ENCODE measurements around the gene FOXP3. TPM values are rescaled to one million over a fixed set of nuclear protein-coding genes. Genes with fewer than 3 reads are reported as not detected.

Gene FOXP3
- total and polyA plus RNA-seq, 3 donors from 2014 or later: 1.1 to 2.5 (median 2.2) TPM

- intact Hi-C loops (cut with DNase I; ENCODE audit: low total_unique reads): no loop called here
- H3K4me3 ChIP-seq: no peak overlapping the region
- H3K27me3 ChIP-seq: no peaks in the 10 kb centered on the region
- no peaks in the 10 kb centered on the region for H3K9me3 ChIP-seq
- H3K27ac ChIP-seq: no peak overlapping the region
- WGBS, 2 donors: 71% methylated on average over 4 of the region's 4 CpGs; no CpG with 5 or more reads in 1 of the 2 donors
- no peaks in the 10 kb centered on the region for H3K36me3 ChIP-seq (ENCODE audit: low read depth, missing control alignments)
- DNase-seq: no peak
- no peaks in the 10 kb centered on the region for H3K4me1 ChIP-seq
- TF ChIP-seq, protein P1, sequence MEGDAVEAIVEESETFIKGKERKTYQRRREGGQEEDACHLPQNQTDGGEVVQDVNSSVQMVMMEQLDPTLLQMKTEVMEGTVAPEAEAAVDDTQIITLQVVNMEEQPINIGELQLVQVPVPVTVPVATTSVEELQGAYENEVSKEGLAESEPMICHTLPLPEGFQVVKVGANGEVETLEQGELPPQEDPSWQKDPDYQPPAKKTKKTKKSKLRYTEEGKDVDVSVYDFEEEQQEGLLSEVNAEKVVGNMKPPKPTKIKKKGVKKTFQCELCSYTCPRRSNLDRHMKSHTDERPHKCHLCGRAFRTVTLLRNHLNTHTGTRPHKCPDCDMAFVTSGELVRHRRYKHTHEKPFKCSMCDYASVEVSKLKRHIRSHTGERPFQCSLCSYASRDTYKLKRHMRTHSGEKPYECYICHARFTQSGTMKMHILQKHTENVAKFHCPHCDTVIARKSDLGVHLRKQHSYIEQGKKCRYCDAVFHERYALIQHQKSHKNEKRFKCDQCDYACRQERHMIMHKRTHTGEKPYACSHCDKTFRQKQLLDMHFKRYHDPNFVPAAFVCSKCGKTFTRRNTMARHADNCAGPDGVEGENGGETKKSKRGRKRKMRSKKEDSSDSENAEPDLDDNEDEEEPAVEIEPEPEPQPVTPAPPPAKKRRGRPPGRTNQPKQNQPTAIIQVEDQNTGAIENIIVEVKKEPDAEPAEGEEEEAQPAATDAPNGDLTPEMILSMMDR (IDR thresholded peaks at IDR 0.05): no peak
- TF ChIP-seq POLR2A (IDR thresholded peaks at IDR 0.05): no peak
Observed at GRCh38 chrX:49286581-49286980, 22.1 kb upstream of the FOXP3 start.

GRCh38 chrX:49286136-49286535 is 21.6 kb upstream of the FOXP3 start:
- H3K27ac ChIP-seq: no peak overlapping the region
- H3K36me3 ChIP-seq (ENCODE audit: low read depth, missing control alignments): no peaks in the 10 kb centered on the region
- no peak for DNase-seq
- 97% methylated on average over 8 of the region's 18 CpGs; no CpG with 5 or more reads in 1 of the 2 donors for WGBS, 2 donors
- no peaks in the 10 kb centered on the region for H3K27me3 ChIP-seq
- no peak overlapping the region for H3K4me3 ChIP-seq
- H3K4me1 ChIP-seq: no peaks in the 10 kb centered on the region
- intact Hi-C loops (cut with DNase I; ENCODE audit: low total_unique reads): no loop called here
- H3K9me3 ChIP-seq: no peaks in the 10 kb centered on the region
- no peak for TF ChIP-seq POLR2A (IDR thresholded peaks at IDR 0.05)
- TF ChIP-seq, protein P1 (IDR thresholded peaks at IDR 0.05): no peak

- Histone ChIP-seq H3K27me3 (no peaks in the 10 kb centered on the region), H3K9me3 (no peaks in the 10 kb centered on the region), H3K4me3 (no peak overlapping the region), H3K36me3 (ENCODE audit: low read depth, missing control alignments) (no peaks in the 10 kb centered on the region), H3K4me1 (no peaks in the 10 kb centered on the region), H3K27ac (no peak overlapping the region)
- no peak for DNase-seq
- WGBS, 2 donors: 86 to 97% methylated on average over 3 of the region's 3 CpGs
- intact Hi-C loops (cut with DNase I; ENCODE audit: low total_unique reads): no loop called here
- TF ChIP-seq, protein P1 (IDR thresholded peaks at IDR 0.05): no peak
- TF ChIP-seq POLR2A (IDR thresholded peaks at IDR 0.05): no peak
Observed at GRCh38 chrX:49284212-49284611, 19.7 kb upstream of the FOXP3 start.

DNA sequence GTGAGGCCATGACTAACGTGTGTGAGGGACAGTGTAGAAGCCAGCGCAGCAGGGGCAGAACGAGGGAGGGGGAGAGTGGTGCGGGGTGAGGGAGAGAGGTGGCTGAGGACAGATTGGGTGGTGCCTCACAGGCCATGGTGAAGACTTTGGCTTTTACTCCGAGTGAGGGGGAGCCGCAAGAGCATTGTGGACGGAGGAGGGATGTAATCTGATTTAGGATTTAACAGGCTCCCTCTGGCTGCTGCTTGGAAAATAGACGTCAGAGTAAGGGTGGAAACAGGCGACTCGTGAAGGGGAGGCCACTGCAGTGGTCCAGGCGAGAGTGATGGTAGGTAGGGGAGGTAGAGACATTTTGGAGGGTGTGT is 18.1 kb upstream of the FOXP3 start:
- no peak overlapping the region for H3K4me3 ChIP-seq
- H3K4me1 ChIP-seq: no peaks in the 10 kb centered on the region
- TF ChIP-seq POLR2A (IDR thresholded peaks at IDR 0.05): no peak
- TF ChIP-seq, protein P1 (IDR thresholded peaks at IDR 0.05): peak in 1 of 3 experiments; percentile 9
- H3K27me3 ChIP-seq: no peaks in the 10 kb centered on the region
- H3K9me3 ChIP-seq: no peaks in the 10 kb centered on the region
- H3K36me3 ChIP-seq (ENCODE audit: low read depth, missing control alignments): no peaks in the 10 kb centered on the region
- H3K27ac ChIP-seq: no peak overlapping the region
- peak; percentile 38 for DNase-seq
- 19 to 51% methylated on average over 11 of the region's 11 CpGs for WGBS, 2 donors
- intact Hi-C loops (cut with DNase I; ENCODE audit: low total_unique reads): no loop called here

- 78 to 87% methylated on average over 3 of the region's 3 CpGs for WGBS, 2 donors
- H3K4me3 ChIP-seq: no peak overlapping the region
- TF ChIP-seq, protein P1 (IDR thresholded peaks at IDR 0.05): no peak
- TF ChIP-seq POLR2A (IDR thresholded peaks at IDR 0.05): no peak
- intact Hi-C loops (cut with DNase I; ENCODE audit: low total_unique reads): no loop called here
- DNase-seq: no peak
- H3K27me3 ChIP-seq: no peaks in the 10 kb centered on the region
- no peaks in the 10 kb centered on the region for H3K9me3 ChIP-seq
- no peaks in the 10 kb centered on the region for H3K36me3 ChIP-seq (ENCODE audit: low read depth, missing control alignments)
- H3K4me1 ChIP-seq: no peaks in the 10 kb centered on the region
- H3K27ac ChIP-seq: peak overlapping the region in 1 of 2 donors; percentile 55
Observed at GRCh38 chrX:49278081-49278480, 13.6 kb upstream of the FOXP3 start.
